Measurements from ENCODE around the gene RFX4. TPM values are rescaled to one million over a fixed set of nuclear protein-coding genes. Genes with fewer than 3 reads are reported as not detected.

RFX4 gene
- not detected for total RNA-seq (ENCODE audit: unreplicated experiment)
- long read RNA-seq, result 0 reads

GRCh38 chr12:106582641-106583230 is at the start of gene RFX4:
RFX4 (plus strand) TSS chr12:106583004; CDS start chr12:106583321, 317 bp downstream.
- Mint-ChIP-seq H3K36me3 (ENCODE audit: low read depth, unreplicated experiment) (peaks cover 3% of the 10 kb centered on the region), H3K9me3 (ENCODE audit: unreplicated experiment) (peaks cover 4% of the 10 kb centered on the region), H3K4me1 (ENCODE audit: unreplicated experiment) (peaks cover 25% of the 10 kb centered on the region), H3K27ac (ENCODE audit: unreplicated experiment) (no peak within 1 kb of the TSS), H3K4me3 (ENCODE audit: unreplicated experiment) (peak within 1 kb of the TSS; percentile 80), H3K27me3 (ENCODE audit: unreplicated experiment) (peaks cover 33% of the 10 kb centered on the region)
- TF ChIP-seq CTCF (IDR thresholded peaks at IDR 0.05; ENCODE audit: unreplicated experiment), result no peak
- no peak for DNase-seq (ENCODE audit: low spot score)

- no peaks in the 10 kb centered on the region for H3K36me3 Mint-ChIP-seq (ENCODE audit: low read depth, unreplicated experiment)
- no peaks in the 10 kb centered on the region for H3K4me1 Mint-ChIP-seq (ENCODE audit: unreplicated experiment)
- H3K9me3 Mint-ChIP-seq (ENCODE audit: unreplicated experiment), result no peaks in the 10 kb centered on the region
- TF ChIP-seq CTCF (IDR thresholded peaks at IDR 0.05; ENCODE audit: unreplicated experiment), result no peak
- DNase-seq (ENCODE audit: low spot score), result no peak
- peaks cover 2% of the 10 kb centered on the region for H3K27me3 Mint-ChIP-seq (ENCODE audit: unreplicated experiment)
- H3K4me3 Mint-ChIP-seq (ENCODE audit: unreplicated experiment), result no peak overlapping the region
- no peak overlapping the region for H3K27ac Mint-ChIP-seq (ENCODE audit: unreplicated experiment)
Observed at GRCh38 chr12:106541201-106541600, 41.6 kb upstream of the RFX4 start.

GRCh38 chr12:106551410-106551809 is 31.4 kb upstream of the RFX4 start:
- no peak for TF ChIP-seq CTCF (IDR thresholded peaks at IDR 0.05; ENCODE audit: unreplicated experiment)
- H3K27ac Mint-ChIP-seq (ENCODE audit: unreplicated experiment), result no peak overlapping the region
- no peak for DNase-seq (ENCODE audit: low spot score)
- no peaks in the 10 kb centered on the region for H3K4me1 Mint-ChIP-seq (ENCODE audit: unreplicated experiment)
- no peak overlapping the region for H3K4me3 Mint-ChIP-seq (ENCODE audit: unreplicated experiment)
- H3K9me3 Mint-ChIP-seq (ENCODE audit: unreplicated experiment), result no peaks in the 10 kb centered on the region
- H3K27me3 Mint-ChIP-seq (ENCODE audit: unreplicated experiment), result no peaks in the 10 kb centered on the region
- no peaks in the 10 kb centered on the region for H3K36me3 Mint-ChIP-seq (ENCODE audit: low read depth, unreplicated experiment)

GRCh38 chr12:106552228-106552627 is 30.6 kb upstream of the RFX4 start:
- Mint-ChIP-seq H3K4me1 (ENCODE audit: unreplicated experiment) (no peaks in the 10 kb centered on the region), H3K27me3 (ENCODE audit: unreplicated experiment) (no peaks in the 10 kb centered on the region), H3K27ac (ENCODE audit: unreplicated experiment) (no peak overlapping the region), H3K4me3 (ENCODE audit: unreplicated experiment) (no peak overlapping the region), H3K9me3 (ENCODE audit: unreplicated experiment) (no peaks in the 10 kb centered on the region), H3K36me3 (ENCODE audit: low read depth, unreplicated experiment) (no peaks in the 10 kb centered on the region)
- no peak for TF ChIP-seq CTCF (IDR thresholded peaks at IDR 0.05; ENCODE audit: unreplicated experiment)
- DNase-seq (ENCODE audit: low spot score), result no peak

GRCh38 chr12:106564678-106565329 is 18.0 kb upstream of the RFX4 start:
- Mint-ChIP-seq H3K27ac (ENCODE audit: unreplicated experiment) (no peak overlapping the region), H3K36me3 (ENCODE audit: low read depth, unreplicated experiment) (no peaks in the 10 kb centered on the region), H3K27me3 (ENCODE audit: unreplicated experiment) (no peaks in the 10 kb centered on the region), H3K9me3 (ENCODE audit: unreplicated experiment) (peaks cover 5% of the 10 kb centered on the region), H3K4me3 (ENCODE audit: unreplicated experiment) (no peak overlapping the region), H3K4me1 (ENCODE audit: unreplicated experiment) (no peaks in the 10 kb centered on the region)
- no peak for DNase-seq (ENCODE audit: low spot score)
- no peak for TF ChIP-seq CTCF (IDR thresholded peaks at IDR 0.05; ENCODE audit: unreplicated experiment)
